CD14-positive monocyte (primary cell): ENCODE measurements around the gene IL10RB. TPM values are rescaled to one million over a fixed set of nuclear protein-coding genes. Genes with fewer than 3 reads are reported as not detected.
"Not testable (repeated sequence)": the region's sequence is repeated elsewhere in the genome, so short reads cannot be mapped to it uniquely, and the experiment has no call there.

ENCODE experiments used
- DNase-seq, 3 donors: peaks; one replicate each; pipeline ENCODE4 v3.0.0-alpha.2; 2011 to 2022
- H2AFZ ChIP-seq: 2 replicates; pipeline ENCODE4 v1.6.0; 2012; ENCODE audit warnings: mild to moderate bottlenecking, low read depth, low read length, inconsistent platforms; ENCODE audit not compliant: insufficient read depth, poor library complexity, severe bottlenecking
- H3K27ac ChIP-seq, 2 donors: 1 replicate in 1 of 2; 2 replicates in 1 of 2; pipeline ENCODE4 v1.5.1; 2012 to 2013; ENCODE audit warnings: low read length in 2 of 2, control low read depth in 1 of 2, inconsistent platforms in 1 of 2, low read depth in 1 of 2, mild to moderate bottlenecking in 1 of 2
- H3K27me3 ChIP-seq, 2 donors: one replicate each; pipeline versions ENCODE4 v1.6.0 to v1.6.1; 2011 to 2013; ENCODE audit warnings: low read length in 2 of 2; ENCODE audit not compliant: control insufficient read depth in 2 of 2, insufficient read depth in 2 of 2
- H3K36me3 ChIP-seq, 2 donors: replicated peaks in 1 of 2; 1 replicate in 1 of 2; 2 replicates in 1 of 2; pipeline versions ENCODE4 v1.5.1 to v1.6.1; 2012 to 2013; ENCODE audit warnings: low read length in 2 of 2, control low read depth in 1 of 2, inconsistent platforms in 1 of 2, mild to moderate bottlenecking in 1 of 2; ENCODE audit not compliant: insufficient read depth in 2 of 2, control insufficient read depth in 1 of 2
- H3K4me1 ChIP-seq, 2 donors: 1 replicate in 1 of 2; 2 replicates in 1 of 2; pipeline versions ENCODE4 v1.5.1 to v1.6.1; 2012 to 2013; ENCODE audit warnings: low read length in 2 of 2, control low read depth in 1 of 2, inconsistent platforms in 1 of 2, mild to moderate bottlenecking in 1 of 2, moderate library complexity in 1 of 2; ENCODE audit not compliant: insufficient read depth in 2 of 2, control insufficient read depth in 1 of 2
- H3K4me2 ChIP-seq: replicated peaks from 2 replicates; pipeline ENCODE3; 2012; ENCODE audit warnings: low read length, moderate library complexity, mild to moderate bottlenecking; ENCODE audit not compliant: poor library complexity, severe bottlenecking; ENCODE audit errors: extremely low read depth
- H3K4me3 ChIP-seq, 3 experiments: fragments of 200-600 bp in 1 of 3; sonication (generic) in 1 of 3; replicated peaks in 1 of 3; 1 replicate in 2 of 3; 2 replicates in 1 of 3; pipeline ENCODE4 v1.5.1; 2011 to 2013; ENCODE audit warnings: low read length in 3 of 3, mild to moderate bottlenecking in 3 of 3, control low read depth in 2 of 3, low read depth in 2 of 3, inconsistent platforms in 1 of 3, moderate library complexity in 1 of 3
- H3K79me2 ChIP-seq: 2 replicates; pipeline ENCODE4 v1.6.0; 2012; ENCODE audit warnings: mild to moderate bottlenecking, control low read depth, inconsistent platforms, low read length, moderate library complexity; ENCODE audit not compliant: insufficient read depth
- H3K9ac ChIP-seq: 2 replicates; pipeline ENCODE4 v1.6.0; 2017; ENCODE audit warnings: low read length, mild to moderate bottlenecking; ENCODE audit not compliant: insufficient read depth, poor library complexity, severe bottlenecking
- H3K9me3 ChIP-seq, 2 donors: replicated peaks in 1 of 2; 1 replicate in 1 of 2; 2 replicates in 1 of 2; pipeline versions ENCODE4 v1.5.1 to v1.6.1; 2012 to 2013; ENCODE audit warnings: low read length in 2 of 2, control low read depth in 1 of 2; ENCODE audit not compliant: control insufficient read depth in 1 of 2, insufficient read depth in 1 of 2
- H4K20me1 ChIP-seq: 2 replicates; pipeline ENCODE4 v1.6.0; 2012; ENCODE audit warnings: mild to moderate bottlenecking, low read length, control low read depth, moderate library complexity; ENCODE audit not compliant: insufficient read depth
- H3K27ac Mint-ChIP-seq, 7 donors: one replicate each; pipeline ENCODE4 v1.8.0; 2020; ENCODE audit warnings: mild to moderate bottlenecking in 7 of 7, mixed read lengths in 7 of 7, moderate library complexity in 6 of 7, inconsistent platforms in 2 of 7
- H3K27me3 Mint-ChIP-seq, 3 donors: one replicate each; pipeline ENCODE4 v1.8.0; 2021 to 2022; ENCODE audit warnings: low read depth in 3 of 3, mild to moderate bottlenecking in 3 of 3, mixed read lengths in 3 of 3, moderate library complexity in 3 of 3, inconsistent platforms in 1 of 3
- H3K36me3 Mint-ChIP-seq, 2 donors: one replicate each; pipeline ENCODE4 v1.8.0; 2020; ENCODE audit warnings: mixed read lengths in 2 of 2, inconsistent platforms in 1 of 2, mild to moderate bottlenecking in 1 of 2
- H3K4me1 Mint-ChIP-seq: one replicate; pipeline ENCODE4 v1.8.0; 2020; ENCODE audit warnings: mild to moderate bottlenecking, mixed read lengths
- H3K4me3 Mint-ChIP-seq, 2 donors: one replicate each; pipeline ENCODE4 v1.8.0; 2020; ENCODE audit warnings: mild to moderate bottlenecking in 2 of 2, mixed read lengths in 2 of 2, moderate library complexity in 1 of 2
- H3K9me3 Mint-ChIP-seq, 7 donors: one replicate each; pipeline ENCODE4 v1.8.0; 2020 to 2022; ENCODE audit warnings: mixed read lengths in 7 of 7, mild to moderate bottlenecking in 6 of 7, moderate library complexity in 6 of 7, inconsistent platforms in 2 of 7
- WGBS: methylation state at CpG from one replicate; pipeline ENCODE4 v1.1.5; 2013; ENCODE audit warnings: missing lambda C conversion rate; ENCODE audit not compliant: insufficient coverage; 5-methylcytosine and 5-hydroxymethylcytosine counted together
- intact Hi-C, 2 donors: fragments of 100-400 bp; cut with micrococcal nuclease; formaldehyde crosslinking; loops; one replicate each; pipeline versions ENCODE4 v1.15.0 to v1.15.1; 2023
- polyA plus RNA-seq, 3 donors: library from polyadenylated mRNA; depleted of rRNA in 1 of 3; unstranded in 2 of 3; stranded (reverse) in 1 of 3; fragments of 300-500 nt in 2 of 3; fragments of >200 nt in 1 of 3; fragmentation: Illumina TruSeq in 2 of 3; gene quantifications; 1 replicate in 2 of 3; 2 replicates in 1 of 3; pipeline ENCODE4 v1.2.3, GENCODE V29; 2012 to 2021
- TF ChIP-seq, protein P1 (sequence below): fragments of 200-600 bp; IDR thresholded peaks from one replicate; pipeline ENCODE4 v1.8.0; 2022; ENCODE audit warnings: antibody characterized with exemption, mild to moderate bottlenecking

The IL10RB gene
- polyA plus RNA-seq, 3 donors = 79.0 to 225 (median 212) TPM

GRCh38 chr21:33249331-33250002 lies 16.7 kb upstream of the IL10RB start:
- no peak overlapping the region for H3K9ac ChIP-seq
- H3K9me3 Mint-ChIP-seq = no peaks in the 10 kb centered on the region
- H3K79me2 ChIP-seq = peaks cover 50% of the 10 kb centered on the region
- peak overlapping the region in 1 of 2 donors; percentile 42 for H3K27ac ChIP-seq
- TF ChIP-seq, protein P1, sequence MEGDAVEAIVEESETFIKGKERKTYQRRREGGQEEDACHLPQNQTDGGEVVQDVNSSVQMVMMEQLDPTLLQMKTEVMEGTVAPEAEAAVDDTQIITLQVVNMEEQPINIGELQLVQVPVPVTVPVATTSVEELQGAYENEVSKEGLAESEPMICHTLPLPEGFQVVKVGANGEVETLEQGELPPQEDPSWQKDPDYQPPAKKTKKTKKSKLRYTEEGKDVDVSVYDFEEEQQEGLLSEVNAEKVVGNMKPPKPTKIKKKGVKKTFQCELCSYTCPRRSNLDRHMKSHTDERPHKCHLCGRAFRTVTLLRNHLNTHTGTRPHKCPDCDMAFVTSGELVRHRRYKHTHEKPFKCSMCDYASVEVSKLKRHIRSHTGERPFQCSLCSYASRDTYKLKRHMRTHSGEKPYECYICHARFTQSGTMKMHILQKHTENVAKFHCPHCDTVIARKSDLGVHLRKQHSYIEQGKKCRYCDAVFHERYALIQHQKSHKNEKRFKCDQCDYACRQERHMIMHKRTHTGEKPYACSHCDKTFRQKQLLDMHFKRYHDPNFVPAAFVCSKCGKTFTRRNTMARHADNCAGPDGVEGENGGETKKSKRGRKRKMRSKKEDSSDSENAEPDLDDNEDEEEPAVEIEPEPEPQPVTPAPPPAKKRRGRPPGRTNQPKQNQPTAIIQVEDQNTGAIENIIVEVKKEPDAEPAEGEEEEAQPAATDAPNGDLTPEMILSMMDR = no peak
- no peak overlapping the region for H3K4me3 Mint-ChIP-seq
- H3K27ac Mint-ChIP-seq = peak overlapping the region in 6 of 7 donors; percentile 28 to 89 (median 56)
- no peak for DNase-seq
- no peak overlapping the region for H2AFZ ChIP-seq
- peaks cover 45% of the 10 kb centered on the region for H4K20me1 ChIP-seq
- peaks cover 97 to 100% of the 10 kb centered on the region in 2 donors for H3K36me3 Mint-ChIP-seq
- H3K27me3 Mint-ChIP-seq = no peaks in the 10 kb centered on the region
- intact Hi-C loops = no loop called here
- H3K36me3 ChIP-seq = peaks cover 86 to 100% of the 10 kb centered on the region in 2 donors
- no peak overlapping the region for H3K4me3 ChIP-seq
- H3K27me3 ChIP-seq = no peaks in the 10 kb centered on the region
- H3K4me2 ChIP-seq = no peak overlapping the region
- H3K9me3 ChIP-seq = no peaks in the 10 kb centered on the region
- H3K4me1 Mint-ChIP-seq = peaks cover 24% of the 10 kb centered on the region
- H3K4me1 ChIP-seq = peaks cover 10 to 16% of the 10 kb centered on the region in 2 donors
- 71% methylated on average over 4 of the region's 7 CpGs for WGBS

DNA sequence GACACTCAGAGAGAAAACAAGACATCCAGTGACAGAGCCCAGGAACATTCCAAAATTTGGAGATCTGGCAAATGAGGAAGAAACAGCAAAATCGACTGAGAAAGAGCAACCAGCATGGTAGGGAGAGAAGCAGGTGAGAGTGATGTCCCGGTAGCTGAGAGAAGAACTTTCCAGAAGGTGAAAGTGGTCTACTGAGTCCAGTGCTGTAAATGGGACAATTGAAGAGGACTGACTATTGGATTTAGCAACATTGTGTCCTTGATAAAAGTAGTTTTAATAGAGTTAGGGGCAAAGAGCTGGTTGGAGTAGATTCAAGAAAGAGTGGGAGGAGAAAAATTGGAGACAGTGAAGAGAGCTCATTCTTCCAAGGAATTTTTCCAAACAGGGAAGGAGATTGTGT lies 15.0 kb upstream of the IL10RB start:
- Histone ChIP-seq H3K9me3 (no peaks in the 10 kb centered on the region), H3K4me1 (peaks cover 4 to 7% of the 10 kb centered on the region in 2 donors), H2AFZ (no peak overlapping the region), H3K4me3 (no peak overlapping the region), H3K9ac (no peak overlapping the region), H3K79me2 (peaks cover 50% of the 10 kb centered on the region), H3K4me2 (no peak overlapping the region), H3K27me3 (no peaks in the 10 kb centered on the region), H4K20me1 (peaks cover 42% of the 10 kb centered on the region), H3K27ac (peak overlapping the region in 1 of 2 donors; percentile 6), H3K36me3 (peaks cover 95 to 100% of the 10 kb centered on the region in 2 donors)
- peaks cover 98 to 100% of the 10 kb centered on the region in 2 donors for H3K36me3 Mint-ChIP-seq
- H3K4me1 Mint-ChIP-seq = peaks cover 18% of the 10 kb centered on the region
- H3K27ac Mint-ChIP-seq = peak overlapping the region in 6 of 7 donors; percentile 2 to 75 (median 40)
- H3K27me3 Mint-ChIP-seq = no peaks in the 10 kb centered on the region
- TF ChIP-seq, protein P1 = no peak
- intact Hi-C loops = no loop called here
- DNase-seq = no peak
- H3K9me3 Mint-ChIP-seq = peaks cover 0 to under 1% (median 0%) of the 10 kb centered on the region in 7 donors
- WGBS = 77% methylated on average over 2 of the region's 2 CpGs
- no peak overlapping the region for H3K4me3 Mint-ChIP-seq

DNA sequence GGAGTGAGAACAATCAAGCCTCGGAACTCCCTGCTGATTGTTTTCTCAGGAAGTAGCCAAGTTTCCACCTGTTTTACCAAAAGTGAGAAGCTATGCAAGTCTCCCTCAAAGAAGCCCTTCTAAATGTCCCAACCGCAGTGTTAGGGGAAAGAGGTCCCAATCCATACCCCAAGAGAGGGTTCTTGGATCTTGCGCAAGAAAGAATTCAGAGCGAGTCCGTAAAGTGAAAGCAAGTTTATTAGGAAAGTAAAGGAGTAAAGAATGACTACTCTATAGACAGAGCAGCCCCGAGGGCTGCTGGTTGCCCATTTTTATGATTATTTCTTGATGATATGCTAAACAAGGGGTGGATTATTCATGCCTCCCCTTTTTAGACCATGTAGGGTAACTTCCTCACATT lies 12.8 kb upstream of the IL10RB start:
- H3K4me2 ChIP-seq, H3K4me3 Mint-ChIP-seq, H3K27me3 ChIP-seq, H3K4me1 ChIP-seq, DNase-seq, intact Hi-C loops, H2AFZ ChIP-seq, H3K4me1 Mint-ChIP-seq, H3K9ac ChIP-seq, H3K9me3 ChIP-seq, H3K27me3 Mint-ChIP-seq, H3K4me3 ChIP-seq: not testable (repeated sequence)
- peaks cover 48% of the 10 kb centered on the region for H4K20me1 ChIP-seq
- H3K36me3 ChIP-seq = peaks cover 94 to 100% of the 10 kb centered on the region in 2 donors
- Mint-ChIP-seq H3K27ac (peak overlapping the region in 4 of 7 donors; percentile 28 to 69 (median 36)), H3K36me3 (peaks cover 98 to 100% of the 10 kb centered on the region in 2 donors), H3K9me3 (peaks cover 0 to 12% (median 4%) of the 10 kb centered on the region in 7 donors)
- H3K27ac ChIP-seq = peak overlapping the region in 1 of 2 donors; percentile 58
- WGBS = no CpG with 5 or more reads among the region's 6 CpGs
- H3K79me2 ChIP-seq = peaks cover 50% of the 10 kb centered on the region
